Measurements from ENCODE around the gene CARD8.
"Not testable (repeated sequence)": the region's sequence is repeated elsewhere in the genome, so short reads cannot be mapped to it uniquely, and the experiment has no call there.

Gene CARD8

GRCh38 chr19:48258350-48258749 lies 2.6 kb upstream of the CARD8 start:
- no peak for DNase-seq

DNA sequence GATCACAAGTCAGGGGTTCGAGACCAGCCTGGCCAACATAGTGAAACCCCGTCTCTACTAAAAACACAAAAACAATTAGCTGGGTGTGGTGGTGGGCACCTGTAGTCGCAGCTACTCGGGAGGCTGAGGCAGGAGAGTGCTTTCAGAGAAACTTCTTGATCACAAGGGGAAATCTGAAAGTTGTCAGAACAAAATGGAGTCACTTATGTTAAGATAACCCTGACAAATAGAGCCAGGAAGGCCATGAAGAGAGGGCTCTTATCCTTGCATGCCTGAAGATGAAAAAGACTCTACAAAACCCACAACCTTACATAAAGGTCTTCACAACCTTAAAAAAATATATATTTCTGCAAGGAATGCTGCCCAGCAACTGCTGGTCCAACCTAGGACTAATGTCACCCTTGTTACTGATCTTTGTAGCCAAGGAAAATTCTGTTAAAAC lies 1.2 kb downstream of the CARD8 start:
- no peak for DNase-seq

DNA sequence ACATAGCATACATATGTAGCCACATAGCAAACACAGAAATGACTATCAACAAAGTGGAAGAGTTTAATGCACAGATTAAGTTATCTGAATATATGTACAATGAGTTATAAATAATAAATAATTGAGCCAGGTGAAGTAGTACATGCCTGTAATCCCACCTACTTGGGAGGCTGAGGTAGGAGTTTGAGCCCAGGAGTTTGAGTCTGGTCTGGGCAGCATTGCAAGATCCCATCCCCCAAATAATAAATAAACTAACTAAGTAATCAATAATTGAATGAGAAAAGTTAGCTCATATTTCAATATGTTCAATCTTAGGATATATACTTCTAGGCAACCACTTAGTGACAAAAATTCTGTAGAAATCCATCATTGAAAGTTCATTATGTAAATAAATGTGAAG lies 1.7 kb downstream of the CARD8 start:
- no peak for DNase-seq

- no peak for DNase-seq
Observed at GRCh38 chr19:48252609-48253008, 3.1 kb downstream of the CARD8 start.

GRCh38 chr19:48250290-48251025 lies 5.3 kb downstream of the CARD8 start:
- DNase-seq = no peak

GRCh38 chr19:48249502-48250014 lies 6.2 kb downstream of the CARD8 start:
- no peak for DNase-seq

- DNase-seq = no peak
Observed at GRCh38 chr19:48248081-48248833, 7.5 kb downstream of the CARD8 start.

DNA sequence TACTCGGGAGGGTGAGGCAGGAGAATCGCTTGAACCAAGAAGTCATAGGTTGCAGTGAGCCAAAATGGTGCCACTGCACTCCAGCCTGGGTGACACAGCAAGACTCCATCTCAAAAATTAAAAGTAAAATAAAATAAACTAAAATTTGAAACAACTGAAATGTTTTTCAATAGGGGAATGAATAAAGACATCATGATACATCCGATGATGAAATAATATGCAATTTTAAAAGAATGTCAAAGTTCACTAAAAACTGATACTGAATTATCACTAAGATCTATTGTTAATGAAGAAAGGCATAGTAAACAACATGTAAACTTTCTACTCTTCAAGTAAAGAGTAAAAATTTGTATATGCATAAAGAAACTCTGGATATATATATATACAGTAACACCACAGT lies 8.5 kb downstream of the CARD8 start:
- no peak for DNase-seq

- no peak for DNase-seq
Observed at GRCh38 chr19:48246101-48246500, 9.6 kb downstream of the CARD8 start.

DNA sequence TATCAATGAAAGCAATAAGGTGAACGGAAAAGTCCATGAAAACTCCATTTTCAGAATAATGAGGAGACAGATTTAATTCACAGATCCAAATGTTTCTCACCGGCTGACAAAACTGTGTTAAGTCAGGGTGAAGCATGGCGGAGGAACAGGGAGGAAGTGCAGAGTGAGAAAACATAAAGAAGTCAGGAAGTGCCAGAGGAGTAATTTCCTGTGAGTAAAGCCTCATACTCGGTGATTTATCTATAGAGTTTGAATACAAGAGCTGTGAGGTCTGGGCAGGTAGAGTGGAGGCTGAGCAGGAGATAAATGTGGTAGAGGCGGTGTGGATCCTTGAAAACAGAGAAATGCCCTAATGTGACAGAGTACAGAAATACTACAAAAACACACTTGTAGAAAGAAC lies 11.4 kb downstream of the CARD8 start:
- DNase-seq = no peak

- not testable (repeated sequence) for DNase-seq
Observed at GRCh38 chr19:48241771-48242170, 13.9 kb downstream of the CARD8 start.

GRCh38 chr19:48239582-48240141 lies 16.1 kb downstream of the CARD8 start:
- DNase-seq = no peak

- DNase-seq = no peak
Observed at GRCh38 chr19:48239120-48239519, 16.6 kb downstream of the CARD8 start.

GRCh38 chr19:48237057-48237456 lies 18.7 kb downstream of the CARD8 start:
- no peak for DNase-seq

DNA sequence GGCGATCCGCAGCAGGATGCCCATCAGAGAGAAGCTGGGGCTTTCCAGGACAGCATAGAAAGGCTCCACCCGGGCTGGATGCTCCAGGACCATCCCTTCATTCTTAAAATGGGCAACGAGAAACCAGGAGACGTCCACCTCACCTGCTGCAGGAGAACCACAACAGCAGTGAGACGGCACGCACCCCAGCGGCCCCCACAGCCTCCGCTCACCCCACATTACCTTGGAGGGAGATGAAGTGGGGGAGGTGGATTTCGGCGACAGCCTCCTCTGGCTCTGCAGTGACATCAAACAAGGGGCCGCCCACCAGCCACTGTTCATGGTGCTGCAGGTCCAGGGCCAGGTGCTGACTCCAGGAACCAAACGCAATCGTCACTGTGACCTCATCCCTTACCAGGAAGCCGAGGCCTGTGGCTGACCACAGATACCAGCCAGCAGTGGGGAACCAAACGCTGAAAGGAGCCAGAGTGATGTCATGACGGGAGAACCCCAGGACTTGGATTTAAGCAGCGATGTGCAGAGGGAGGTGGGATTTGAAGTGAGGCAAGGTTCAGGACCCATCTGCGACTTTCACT lies 25.1 kb downstream of the CARD8 start:
- DNase-seq = no peak

- no peak for DNase-seq
Observed at GRCh38 chr19:48221628-48222027, 34.1 kb downstream of the CARD8 start.

- not testable (repeated sequence) for DNase-seq
Observed at GRCh38 chr19:48220784-48221183, 34.9 kb downstream of the CARD8 start.

- DNase-seq = no peak
Observed at GRCh38 chr19:48218997-48219396, 36.7 kb downstream of the CARD8 start.

GRCh38 chr19:48216933-48217332 lies 38.8 kb downstream of the CARD8 start:
- DNase-seq = no peak

GRCh38 chr19:48213959-48214358 lies 41.8 kb downstream of the CARD8 start:
- DNase-seq = no peak

DNA sequence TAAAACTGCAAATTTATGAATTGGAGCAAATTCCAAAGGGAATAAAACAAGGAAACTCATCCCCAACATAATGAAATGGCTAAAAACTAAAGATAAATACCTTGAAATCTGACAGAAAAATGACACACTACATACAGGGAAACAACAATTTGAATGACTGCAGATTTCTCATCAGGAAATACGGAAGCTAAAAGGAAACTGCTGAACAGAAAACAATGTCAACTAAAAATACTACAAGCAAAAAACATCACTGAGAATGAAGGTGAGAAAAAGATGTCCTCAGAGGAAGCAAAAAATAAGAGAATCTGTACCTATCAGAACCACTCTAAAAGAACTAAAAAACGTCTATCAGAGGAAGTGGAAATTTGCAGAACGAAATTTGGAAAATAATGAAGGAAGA lies 45.7 kb downstream of the CARD8 start:
- no peak for DNase-seq

GRCh38 chr19:48206397-48207093 lies 49.2 kb downstream of the CARD8 start:
- DNase-seq = no peak
